Esophagus squamous epithelium (tissue), 4 donors: ENCODE data around the gene PDE5A.

Source experiments
- POLR2A ChIP-seq, 4 donors: fragments of 450-650 bp; IDR thresholded peaks; one replicate each; pipeline ENCODE4 v1.6.1; 2017; ENCODE audit warnings: antibody characterized with exemption in 4 of 4, mild to moderate bottlenecking in 4 of 4, moderate library complexity in 3 of 4
- TF ChIP-seq, protein P1 (sequence below), 6 experiments: fragments of 450-650 bp in 4 of 6; fragments of 200-600 bp in 2 of 6; sonication (generic) in 2 of 6; IDR thresholded peaks; one replicate each; pipeline ENCODE4 v1.5.1; 2016 to 2019; ENCODE audit warnings: antibody characterized with exemption in 6 of 6, mild to moderate bottlenecking in 4 of 6, moderate library complexity in 4 of 6

DNA sequence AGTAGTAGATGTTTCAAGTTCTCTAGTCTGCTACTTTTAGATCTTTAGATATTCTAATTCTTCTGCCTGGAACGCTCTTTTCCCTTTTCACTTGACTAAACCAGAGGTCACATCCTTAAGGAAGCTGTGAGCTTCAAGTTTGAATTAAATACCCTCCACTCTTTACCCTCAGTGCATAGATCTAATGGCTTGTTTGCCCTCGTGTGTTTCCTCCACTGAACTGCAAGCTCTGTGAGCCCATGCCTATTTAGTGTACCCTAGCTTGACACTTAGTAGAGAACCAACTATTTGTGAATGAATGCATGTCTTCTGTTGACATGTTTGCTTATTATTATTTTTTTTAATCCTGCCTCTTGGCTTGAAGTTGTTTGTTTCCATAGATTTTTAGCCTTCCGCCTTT is 138.3 kb downstream of the PDE5A start:
- no peak for TF ChIP-seq POLR2A (IDR thresholded peaks at IDR 0.05)
- TF ChIP-seq, protein P1, sequence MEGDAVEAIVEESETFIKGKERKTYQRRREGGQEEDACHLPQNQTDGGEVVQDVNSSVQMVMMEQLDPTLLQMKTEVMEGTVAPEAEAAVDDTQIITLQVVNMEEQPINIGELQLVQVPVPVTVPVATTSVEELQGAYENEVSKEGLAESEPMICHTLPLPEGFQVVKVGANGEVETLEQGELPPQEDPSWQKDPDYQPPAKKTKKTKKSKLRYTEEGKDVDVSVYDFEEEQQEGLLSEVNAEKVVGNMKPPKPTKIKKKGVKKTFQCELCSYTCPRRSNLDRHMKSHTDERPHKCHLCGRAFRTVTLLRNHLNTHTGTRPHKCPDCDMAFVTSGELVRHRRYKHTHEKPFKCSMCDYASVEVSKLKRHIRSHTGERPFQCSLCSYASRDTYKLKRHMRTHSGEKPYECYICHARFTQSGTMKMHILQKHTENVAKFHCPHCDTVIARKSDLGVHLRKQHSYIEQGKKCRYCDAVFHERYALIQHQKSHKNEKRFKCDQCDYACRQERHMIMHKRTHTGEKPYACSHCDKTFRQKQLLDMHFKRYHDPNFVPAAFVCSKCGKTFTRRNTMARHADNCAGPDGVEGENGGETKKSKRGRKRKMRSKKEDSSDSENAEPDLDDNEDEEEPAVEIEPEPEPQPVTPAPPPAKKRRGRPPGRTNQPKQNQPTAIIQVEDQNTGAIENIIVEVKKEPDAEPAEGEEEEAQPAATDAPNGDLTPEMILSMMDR (IDR thresholded peaks at IDR 0.05): no peak
